ENCODE results near the gene ARL15.

GRCh38 chr5:53942724-53943123, 367.6 kb downstream of the ARL15 start:
- no peak for TF ChIP-seq GATA2 (IDR thresholded peaks at IDR 0.05; ENCODE audit: low read depth, low read length)
- TF ChIP-seq GATA3 (IDR thresholded peaks at IDR 0.05; ENCODE audit: low read depth, low read length), result no peak

All from SH-SY5Y (cell line).